Lung (tissue), 12 donors: Measurements from ENCODE around the gene AMBRA1. TPM values are rescaled to one million over a fixed set of nuclear protein-coding genes. Genes with fewer than 3 reads are reported as not detected.

Source experiments
- ATAC-seq: fragments of 200-7000 bp; cut with Tn5 transposase; one replicate; pipeline ENCODE4 v1.9.1; 2020; ENCODE audit warnings: moderate number of reproducible peaks; ENCODE audit not compliant: insufficient read depth, low FRiP score
- DNase-seq, 3 donors: peaks; one replicate each; pipeline ENCODE4 v3.0.0-alpha.2; 2013 to 2017
- H3K27ac ChIP-seq, 2 donors: one replicate each; pipeline ENCODE4 v1.5.1; 2013; ENCODE audit warnings: mild to moderate bottlenecking in 2 of 2, moderate library complexity in 2 of 2, control low read depth in 1 of 2, inconsistent platforms in 1 of 2, low read depth in 1 of 2, low read length in 1 of 2
- H3K27me3 ChIP-seq, 3 donors: one replicate each; pipeline ENCODE4 v1.5.1; 2013; ENCODE audit warnings: low read length in 2 of 3; ENCODE audit not compliant: control insufficient read depth in 3 of 3, insufficient read depth in 3 of 3
- H3K36me3 ChIP-seq, 4 donors: one replicate each; pipeline ENCODE4 v1.5.1; 2013; ENCODE audit warnings: low read length in 4 of 4, mild to moderate bottlenecking in 1 of 4, moderate library complexity in 1 of 4; ENCODE audit not compliant: control insufficient read depth in 4 of 4, insufficient read depth in 4 of 4
- H3K4me1 ChIP-seq, 5 donors: one replicate each; pipeline ENCODE4 v1.5.1; 2013; ENCODE audit warnings: low read length in 5 of 5, mild to moderate bottlenecking in 2 of 5, moderate library complexity in 1 of 5; ENCODE audit not compliant: control insufficient read depth in 5 of 5, insufficient read depth in 5 of 5
- H3K4me3 ChIP-seq: one replicate; pipeline ENCODE4 v1.5.1; 2013; ENCODE audit warnings: mild to moderate bottlenecking, control low read depth, moderate library complexity
- H3K9ac ChIP-seq, 2 donors: one replicate each; pipeline ENCODE4 v1.5.1; 2013; ENCODE audit warnings: low read length in 2 of 2, control low read depth in 1 of 2; ENCODE audit not compliant: insufficient read depth in 1 of 2
- H3K9me3 ChIP-seq, 4 donors: one replicate each; pipeline ENCODE4 v1.5.1; 2013; ENCODE audit warnings: low read length in 3 of 4, mild to moderate bottlenecking in 1 of 4, moderate library complexity in 1 of 4; ENCODE audit not compliant: control insufficient read depth in 4 of 4, insufficient read depth in 3 of 4
- WGBS, 2 donors: extraction: QIAGEN DNeasy Blood & Tissue Kit; methylation state at CpG; one replicate each; pipeline ENCODE4 v1.1.7; 2013; 5-methylcytosine and 5-hydroxymethylcytosine counted together
- polyA plus RNA-seq, 2 donors: library from polyadenylated mRNA; stranded (reverse); fragments of 200-250 nt; gene quantifications; one replicate each; pipeline ENCODE4 v1.2.1, GENCODE V29; 2013
- total RNA-seq, 2 donors: library from RNA; depleted of rRNA in 1 of 2; stranded (reverse); fragments of >200 nt in 1 of 2; gene quantifications; one replicate each; pipeline ENCODE4 v1.2.1, GENCODE V29; 2014 to 2021
- TF ChIP-seq, protein P1 (sequence below): IDR thresholded peaks from 2 replicates; pipeline ENCODE4 v1.5.1; 2012; ENCODE audit warnings: mild to moderate bottlenecking; ENCODE audit errors: control extremely low read depth, extremely low read depth
- donor health status: control.
- donor health status: control.
- donor health status: Bipolar disorder and iron deficiency.
- donor health status: healthy.
- donor health status: DM: yes; HTN: yes; CAD: no.

The AMBRA1 gene
- total and polyA plus RNA-seq, 4 donors, result 7.4 to 41.2 (median 23.7) TPM

DNA sequence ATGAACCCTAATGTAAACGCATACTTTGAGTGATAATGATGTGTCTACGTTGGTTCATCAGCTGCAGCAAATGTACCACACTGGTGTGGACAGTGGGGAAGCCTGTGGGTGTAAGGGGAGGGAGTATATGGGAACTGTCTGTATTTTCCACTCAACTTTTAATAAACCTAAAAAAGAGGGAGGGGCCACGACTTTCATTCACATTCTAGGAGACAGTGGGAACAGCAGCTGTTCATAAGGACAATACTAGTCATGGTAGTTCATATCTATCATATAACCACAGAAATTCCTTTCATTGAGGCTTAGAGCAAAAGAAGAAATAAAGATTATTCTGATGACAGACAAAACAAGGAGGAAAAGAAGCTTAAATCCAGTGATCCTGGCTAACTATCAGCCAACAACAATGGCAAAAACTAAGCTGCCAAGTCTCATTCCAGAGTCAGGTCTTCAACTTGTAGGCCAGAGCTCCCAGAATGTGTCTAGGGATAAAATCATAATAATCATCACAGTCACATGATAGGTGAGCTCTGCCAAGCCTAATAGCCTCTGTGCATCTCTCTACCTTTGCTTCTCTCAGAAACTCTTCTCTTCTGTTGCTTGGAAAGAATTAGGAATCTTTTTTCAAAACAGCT, 142.9 kb downstream of the AMBRA1 start:
- Histone ChIP-seq H3K9ac (no peak overlapping the region), H3K9me3 (no peaks in the 10 kb centered on the region), H3K4me1 (peaks cover 0 to 15% (median 3%) of the 10 kb centered on the region in 5 donors), H3K36me3 (no peaks in the 10 kb centered on the region), H3K27ac (no peak overlapping the region), H3K4me3 (no peak overlapping the region), H3K27me3 (no peaks in the 10 kb centered on the region)
- ATAC-seq (no peak), DNase-seq (peak in 1 of 3 donors; percentile 25)
- TF ChIP-seq, protein P1, sequence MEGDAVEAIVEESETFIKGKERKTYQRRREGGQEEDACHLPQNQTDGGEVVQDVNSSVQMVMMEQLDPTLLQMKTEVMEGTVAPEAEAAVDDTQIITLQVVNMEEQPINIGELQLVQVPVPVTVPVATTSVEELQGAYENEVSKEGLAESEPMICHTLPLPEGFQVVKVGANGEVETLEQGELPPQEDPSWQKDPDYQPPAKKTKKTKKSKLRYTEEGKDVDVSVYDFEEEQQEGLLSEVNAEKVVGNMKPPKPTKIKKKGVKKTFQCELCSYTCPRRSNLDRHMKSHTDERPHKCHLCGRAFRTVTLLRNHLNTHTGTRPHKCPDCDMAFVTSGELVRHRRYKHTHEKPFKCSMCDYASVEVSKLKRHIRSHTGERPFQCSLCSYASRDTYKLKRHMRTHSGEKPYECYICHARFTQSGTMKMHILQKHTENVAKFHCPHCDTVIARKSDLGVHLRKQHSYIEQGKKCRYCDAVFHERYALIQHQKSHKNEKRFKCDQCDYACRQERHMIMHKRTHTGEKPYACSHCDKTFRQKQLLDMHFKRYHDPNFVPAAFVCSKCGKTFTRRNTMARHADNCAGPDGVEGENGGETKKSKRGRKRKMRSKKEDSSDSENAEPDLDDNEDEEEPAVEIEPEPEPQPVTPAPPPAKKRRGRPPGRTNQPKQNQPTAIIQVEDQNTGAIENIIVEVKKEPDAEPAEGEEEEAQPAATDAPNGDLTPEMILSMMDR, result no peak
- 90 to 93% methylated on average over 3 of the region's 3 CpGs for WGBS, 2 donors

DNA sequence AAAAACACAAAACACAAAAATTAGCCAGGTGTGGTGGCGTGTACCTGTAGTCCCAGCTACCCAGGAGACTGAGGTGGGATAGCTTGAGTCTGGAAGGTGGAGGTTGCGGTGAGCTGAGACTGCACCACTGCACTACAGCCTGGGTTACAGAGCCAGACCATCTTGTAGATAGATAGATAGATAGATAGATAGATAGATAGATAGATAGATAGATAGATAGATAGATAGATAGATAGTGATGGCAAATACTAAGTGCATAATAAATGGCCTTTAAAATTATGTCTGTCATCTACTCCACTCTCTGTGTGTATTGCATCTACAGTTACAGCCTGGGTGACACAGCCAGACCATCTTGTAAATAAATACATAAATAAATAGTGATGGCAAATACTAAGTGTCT, 146.3 kb downstream of the AMBRA1 start:
- Histone ChIP-seq H3K36me3 (peaks cover 0 to 10% (median 4%) of the 10 kb centered on the region in 4 donors), H3K27ac (no peak overlapping the region), H3K9ac (no peak overlapping the region), H3K9me3 (no peaks in the 10 kb centered on the region), H3K27me3 (no peaks in the 10 kb centered on the region), H3K4me1 (peaks cover 0 to 24% (median 5%) of the 10 kb centered on the region in 5 donors), H3K4me3 (no peak overlapping the region)
- WGBS, 2 donors, result 99 to 100% methylated on average over 2 of the region's 2 CpGs
- TF ChIP-seq, protein P1, result no peak
- DNase-seq (no peak), ATAC-seq (no peak)

DNA sequence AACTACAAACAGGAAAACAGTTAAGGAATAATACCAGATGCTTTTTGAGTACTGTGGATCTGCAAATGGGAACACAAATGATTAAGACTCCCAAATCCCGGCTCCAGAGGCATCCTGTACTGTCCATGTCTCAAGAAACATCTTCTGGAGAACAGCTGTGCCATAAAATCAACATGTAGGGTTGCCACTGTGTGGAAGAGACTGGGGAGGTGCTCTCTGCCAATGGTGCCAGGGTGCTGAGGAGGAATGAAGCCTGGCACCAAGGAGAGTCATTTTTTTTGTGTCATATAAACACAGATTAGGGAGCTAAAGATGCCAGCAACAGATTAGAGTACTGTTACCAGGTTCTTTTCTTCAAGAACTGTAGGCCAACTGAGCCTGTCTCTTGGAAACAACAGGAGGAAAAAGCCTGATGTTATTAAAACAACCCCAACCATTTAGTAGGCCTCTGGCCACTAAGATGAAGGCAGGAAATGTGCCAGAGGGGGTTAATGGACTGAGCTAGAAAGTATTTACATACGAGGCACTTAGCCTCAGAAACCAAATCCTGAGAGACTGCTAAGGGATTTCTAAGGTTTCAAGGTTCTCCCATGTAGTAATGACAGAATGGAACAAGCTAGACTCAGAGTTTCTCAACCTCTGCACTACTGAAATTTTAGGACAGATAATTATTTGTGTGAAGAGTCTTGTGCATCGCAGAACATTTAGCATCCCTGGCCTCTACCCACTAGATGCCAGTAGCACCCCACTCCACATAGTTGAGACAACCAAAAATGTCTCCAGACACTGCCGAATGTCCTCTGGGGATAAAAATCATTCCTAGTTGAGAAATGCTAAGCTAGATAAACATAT, 147.7 kb downstream of the AMBRA1 start:
- TF ChIP-seq, protein P1, result no peak
- peaks cover 4 to 13% (median 8%) of the 10 kb centered on the region in 4 donors for H3K36me3 ChIP-seq
- 48 to 66% methylated on average over 4 of the region's 4 CpGs for WGBS, 2 donors
- no peak for ATAC-seq
- no peak overlapping the region for H3K27ac ChIP-seq
- DNase-seq, result peak in 2 of 3 donors; percentile 52 to 74
- H3K9ac ChIP-seq, result no peak overlapping the region
- no peaks in the 10 kb centered on the region for H3K9me3 ChIP-seq
- peaks cover 0 to 22% (median 5%) of the 10 kb centered on the region in 5 donors for H3K4me1 ChIP-seq
- no peaks in the 10 kb centered on the region for H3K27me3 ChIP-seq
- no peak overlapping the region for H3K4me3 ChIP-seq
